CD4-positive, alpha-beta T cell (primary cell): ENCODE measurements around the gene KIF5B. TPM values are rescaled to one million over a fixed set of nuclear protein-coding genes. Genes with fewer than 3 reads are reported as not detected.
A peak's percentile ranks its signal among the peaks of the same experiment; 100 is the strongest.

Experiments used
- ATAC-seq: fragments of 200-7000 bp; cut with Tn5 transposase; one replicate; pipeline ENCODE4 v1.10.0; 2022; ENCODE audit warnings: mild to moderate bottlenecking; ENCODE audit not compliant: poor library complexity
- CTCF ChIA-PET: fragments of 350-600 bp; sonication (Branson Sonifier 250); formaldehyde crosslinking; loops from one replicate; lab custom pipeline; 2021; ENCODE audit warnings: antibody characterized with exemption, inconsistent platforms; lab: Charles Lee
- POLR2A ChIA-PET: fragments of 350-600 bp; sonication (Branson Sonifier 250); formaldehyde crosslinking; loops from one replicate; lab custom pipeline; 2021; ENCODE audit warnings: antibody characterized with exemption, inconsistent platforms; lab: Charles Lee
- DNase-seq, 14 experiments: peaks; one replicate each; pipeline ENCODE4 v3.0.0-alpha.2; 2013 to 2020; ENCODE audit warnings: mixed read lengths in 2 of 14
- H3K27ac ChIP-seq, 2 donors: one replicate each; pipeline versions ENCODE4 v1.5.1 to v1.7.0; 2013; ENCODE audit warnings: low read length in 2 of 2, low read depth in 1 of 2, mild to moderate bottlenecking in 1 of 2
- H3K27me3 ChIP-seq, 2 experiments: 1 replicate in 1 of 2; 2 replicates in 1 of 2; pipeline versions ENCODE4 v1.6.1 to v1.7.0; 2013; ENCODE audit warnings: low read length in 2 of 2, control low read depth in 1 of 2, mild to moderate bottlenecking in 1 of 2, moderate library complexity in 1 of 2; ENCODE audit not compliant: insufficient read depth in 2 of 2, control insufficient read depth in 1 of 2
- H3K36me3 ChIP-seq: one replicate; pipeline ENCODE4 v1.6.1; 2013; ENCODE audit warnings: low read length, control low read depth; ENCODE audit not compliant: insufficient read depth
- H3K4me1 ChIP-seq: one replicate; pipeline ENCODE4 v1.6.1; 2013; ENCODE audit warnings: low read length, control low read depth; ENCODE audit not compliant: insufficient read depth
- H3K4me3 ChIP-seq: one replicate; pipeline ENCODE4 v1.5.1; 2013; ENCODE audit warnings: mild to moderate bottlenecking, low read length, moderate library complexity
- H3K9me3 ChIP-seq, 2 experiments: 1 replicate in 1 of 2; 2 replicates in 1 of 2; pipeline versions ENCODE4 v1.6.1 to v1.7.0; 2013; ENCODE audit warnings: low read length in 2 of 2, mild to moderate bottlenecking in 2 of 2, control low read depth in 1 of 2, moderate library complexity in 1 of 2; ENCODE audit not compliant: control insufficient read depth in 1 of 2, insufficient read depth in 1 of 2
- H3K27ac Mint-ChIP-seq: one replicate; pipeline ENCODE4 v1.8.0; 2020; ENCODE audit warnings: mixed read lengths
- H3K27me3 Mint-ChIP-seq: one replicate; pipeline ENCODE4 v1.8.0; 2021; ENCODE audit warnings: mixed read lengths
- H3K36me3 Mint-ChIP-seq: one replicate; pipeline ENCODE4 v1.8.0; 2021; ENCODE audit warnings: low read depth, mixed read lengths
- H3K4me1 Mint-ChIP-seq: one replicate; pipeline ENCODE4 v1.8.0; 2021; ENCODE audit warnings: low read depth, mixed read lengths
- H3K4me3 Mint-ChIP-seq: one replicate; pipeline ENCODE4 v1.8.0; 2020; ENCODE audit warnings: mild to moderate bottlenecking, mixed read lengths
- H3K9me3 Mint-ChIP-seq: one replicate; pipeline ENCODE4 v1.8.0; 2020; ENCODE audit warnings: mixed read lengths
- intact Hi-C, 2 experiments: fragments of 100-400 bp; cut with DNase I in 1 of 2; cut with micrococcal nuclease in 1 of 2; formaldehyde crosslinking; loops; one replicate each; pipeline versions ENCODE4 v1.15.1 to v1.9.0; 2023 to 2025; cut with DNase I, micrococcal nuclease
- total RNA-seq, 174 experiments: library from RNA in 2 of 174; stranded (reverse) in 2 of 174; gene quantifications; one replicate each; pipeline ENCODE4 v1.2.3 and lab custom pipeline; 2021 to 2026
- TF ChIP-seq, protein P1 (sequence below): fragments of 200-600 bp; IDR thresholded peaks from one replicate; pipeline ENCODE4 v1.8.0; 2022; ENCODE audit warnings: antibody characterized with exemption, mild to moderate bottlenecking

The KIF5B gene
- total RNA-seq, 2 experiments from 2014 or later = 58.3 to 59.0 TPM

DNA sequence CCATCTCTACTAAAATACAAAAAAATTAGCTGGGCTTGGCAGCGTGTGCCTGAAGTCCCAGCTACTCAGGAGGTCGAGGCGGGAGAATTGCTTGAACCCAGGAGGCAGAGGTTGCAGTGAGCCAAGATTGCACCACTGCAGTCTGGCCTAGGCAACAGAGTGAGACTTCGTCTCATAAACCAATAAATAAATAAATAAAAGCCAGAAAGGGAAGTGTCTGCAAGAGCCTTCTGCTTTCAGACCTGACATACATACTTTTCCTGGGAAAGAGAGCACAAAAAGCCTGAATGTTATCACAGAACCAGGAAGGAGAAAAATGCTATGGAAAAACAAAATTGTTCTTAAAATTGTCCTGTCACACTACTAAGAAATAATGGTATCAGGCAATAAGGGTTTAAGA lies 4.1 kb upstream of the KIF5B start:
- DNase-seq (no peak), ATAC-seq (no peak)
- H3K4me3 ChIP-seq = no peak overlapping the region
- H3K4me1 ChIP-seq = peaks cover 8% of the 10 kb centered on the region
- TF ChIP-seq, protein P1, sequence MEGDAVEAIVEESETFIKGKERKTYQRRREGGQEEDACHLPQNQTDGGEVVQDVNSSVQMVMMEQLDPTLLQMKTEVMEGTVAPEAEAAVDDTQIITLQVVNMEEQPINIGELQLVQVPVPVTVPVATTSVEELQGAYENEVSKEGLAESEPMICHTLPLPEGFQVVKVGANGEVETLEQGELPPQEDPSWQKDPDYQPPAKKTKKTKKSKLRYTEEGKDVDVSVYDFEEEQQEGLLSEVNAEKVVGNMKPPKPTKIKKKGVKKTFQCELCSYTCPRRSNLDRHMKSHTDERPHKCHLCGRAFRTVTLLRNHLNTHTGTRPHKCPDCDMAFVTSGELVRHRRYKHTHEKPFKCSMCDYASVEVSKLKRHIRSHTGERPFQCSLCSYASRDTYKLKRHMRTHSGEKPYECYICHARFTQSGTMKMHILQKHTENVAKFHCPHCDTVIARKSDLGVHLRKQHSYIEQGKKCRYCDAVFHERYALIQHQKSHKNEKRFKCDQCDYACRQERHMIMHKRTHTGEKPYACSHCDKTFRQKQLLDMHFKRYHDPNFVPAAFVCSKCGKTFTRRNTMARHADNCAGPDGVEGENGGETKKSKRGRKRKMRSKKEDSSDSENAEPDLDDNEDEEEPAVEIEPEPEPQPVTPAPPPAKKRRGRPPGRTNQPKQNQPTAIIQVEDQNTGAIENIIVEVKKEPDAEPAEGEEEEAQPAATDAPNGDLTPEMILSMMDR = no peak
- intact Hi-C loops = no loop called here
- no peaks in the 10 kb centered on the region for H3K9me3 ChIP-seq
- no peak overlapping the region for H3K27ac ChIP-seq
- no peak overlapping the region for H3K27ac Mint-ChIP-seq
- CTCF ChIA-PET = no interaction called here
- H3K36me3 Mint-ChIP-seq = peaks cover 12% of the 10 kb centered on the region
- H3K36me3 ChIP-seq = no peaks in the 10 kb centered on the region
- H3K27me3 ChIP-seq = no peaks in the 10 kb centered on the region
- no peaks in the 10 kb centered on the region for H3K9me3 Mint-ChIP-seq
- POLR2A ChIA-PET = no interaction called here
- H3K27me3 Mint-ChIP-seq = no peaks in the 10 kb centered on the region
- H3K4me3 Mint-ChIP-seq = no peak overlapping the region
- H3K4me1 Mint-ChIP-seq = peaks cover 13% of the 10 kb centered on the region

- Mint-ChIP-seq H3K27me3 (no peaks in the 10 kb centered on the region), H3K36me3 (peaks cover 16% of the 10 kb centered on the region), H3K27ac (no peak overlapping the region), H3K4me1 (peaks cover 22% of the 10 kb centered on the region), H3K9me3 (no peaks in the 10 kb centered on the region), H3K4me3 (no peak overlapping the region)
- H3K27me3 ChIP-seq = no peaks in the 10 kb centered on the region
- no peaks in the 10 kb centered on the region for H3K9me3 ChIP-seq
- H3K27ac ChIP-seq = no peak overlapping the region
- DNase-seq = no peak
- ChIA-PET CTCF (no interaction called here), POLR2A (no interaction called here)
- H3K4me1 ChIP-seq = peaks cover 8% of the 10 kb centered on the region
- TF ChIP-seq, protein P1 = no peak
- H3K36me3 ChIP-seq = no peaks in the 10 kb centered on the region
- intact Hi-C loops = loop anchor here (5.0 to 10.0 kb wide), 7 partner anchors 132 to 1352 kb away; partner anchors contain the start of genes ARHGAP12 (in 1 of the 2), CCDC7 (in 1 of the 2) and ZNF438 (in 1 of the 2)
- no peak for ATAC-seq
- no peak overlapping the region for H3K4me3 ChIP-seq
These were observed 3.2 kb upstream of the KIF5B start for GRCh38 chr10:32059472-32059871.

DNA sequence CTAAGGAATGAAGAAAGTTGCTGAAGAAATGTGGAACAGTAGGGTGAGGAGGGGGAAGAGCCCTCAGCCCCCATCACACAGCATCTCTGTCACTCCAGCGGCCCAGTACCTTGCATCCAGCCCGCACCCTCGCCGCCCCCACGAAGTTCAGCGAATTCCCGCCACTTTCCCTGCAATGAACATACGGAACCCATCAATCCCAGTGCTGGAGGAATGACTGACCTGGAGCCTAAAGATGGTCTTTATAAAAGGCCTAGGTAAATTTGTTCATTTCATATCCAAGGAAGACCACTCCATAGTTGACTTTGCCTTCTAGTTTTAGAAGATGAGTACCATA lies 779 bp upstream of the KIF5B start:
- H3K36me3 ChIP-seq = no peaks in the 10 kb centered on the region
- Mint-ChIP-seq H3K27me3 (no peaks in the 10 kb centered on the region), H3K27ac (peak overlapping the region; percentile 95), H3K4me1 (peaks cover 44% of the 10 kb centered on the region), H3K36me3 (peaks cover 16% of the 10 kb centered on the region), H3K9me3 (no peaks in the 10 kb centered on the region), H3K4me3 (peak overlapping the region; percentile 95)
- H3K27me3 ChIP-seq = no peaks in the 10 kb centered on the region
- intact Hi-C loops = loop anchor here (5.0 to 10.0 kb wide), 7 partner anchors 130 to 1350 kb away; partner anchors contain the start of genes ARHGAP12 (in 1 of the 2), CCDC7 (in 1 of the 2) and ZNF438 (in 1 of the 2)
- H3K9me3 ChIP-seq = no peaks in the 10 kb centered on the region
- TF ChIP-seq, protein P1 = no peak
- peak overlapping the region; percentile 77 to 92 for H3K27ac ChIP-seq
- ChIA-PET POLR2A (interaction anchor here (1.0 to 1.3 kb wide), 6 partner anchors 8 to 1025 kb away, joined by 3 to 8 read pairs (median 5); partner anchors contain the start of gene ZNF438), CTCF (no interaction called here)
- no peak for DNase-seq
- peak overlapping the region; percentile 98 for H3K4me3 ChIP-seq
- peaks cover 15% of the 10 kb centered on the region for H3K4me1 ChIP-seq
- ATAC-seq = no peak
